Globus pallidus (tissue), 1 donor: Measurements from ENCODE around the gene PPP1R13B.

Experiments used
- DNase-seq: peaks from one replicate; pipeline ENCODE4 v3.0.0-alpha.2; 2015; ENCODE audit warnings: low spot score

PPP1R13B gene

GRCh38 chr14:103731916-103732867 lies 115.2 kb downstream of the PPP1R13B start:
- DNase-seq = no peak

- no peak for DNase-seq
Observed at GRCh38 chr14:103731481-103731880, 115.9 kb downstream of the PPP1R13B start.

- DNase-seq = no peak
Observed at GRCh38 chr14:103730490-103731035, 116.8 kb downstream of the PPP1R13B start.

GRCh38 chr14:103729496-103730448 lies 117.6 kb downstream of the PPP1R13B start:
- DNase-seq = no peak

GRCh38 chr14:103728721-103729120 lies 118.7 kb downstream of the PPP1R13B start:
- no peak for DNase-seq

GRCh38 chr14:103728141-103728540 lies 119.2 kb downstream of the PPP1R13B start:
- no peak for DNase-seq

GRCh38 chr14:103727313-103727980 lies 119.9 kb downstream of the PPP1R13B start:
- DNase-seq = no peak

- no peak for DNase-seq
Observed at GRCh38 chr14:103726474-103726873, 120.9 kb downstream of the PPP1R13B start.

GRCh38 chr14:103725739-103726395 lies 121.5 kb downstream of the PPP1R13B start:
- no peak for DNase-seq

GRCh38 chr14:103725001-103725682 lies 122.2 kb downstream of the PPP1R13B start:
- DNase-seq = no peak

GRCh38 chr14:103724116-103724515 lies 123.3 kb downstream of the PPP1R13B start:
- DNase-seq = no peak

- DNase-seq = no peak
Observed at GRCh38 chr14:103723748-103724081, 123.7 kb downstream of the PPP1R13B start.

GRCh38 chr14:103721334-103722120 lies 125.8 kb downstream of the PPP1R13B start:
- DNase-seq = no peak

GRCh38 chr14:103719751-103720150 lies 127.6 kb downstream of the PPP1R13B start:
- no peak for DNase-seq

- no peak for DNase-seq
Observed at GRCh38 chr14:103718572-103718971, 128.8 kb downstream of the PPP1R13B start.

- no peak for DNase-seq
Observed at GRCh38 chr14:103716899-103717411, 130.4 kb downstream of the PPP1R13B start.

- no peak for DNase-seq
Observed at GRCh38 chr14:103716091-103716801, 131.1 kb downstream of the PPP1R13B start.

GRCh38 chr14:103715052-103716000 lies 132.0 kb downstream of the PPP1R13B start, which contains the start of the genes XRCC3 and ZFYVE21:
Gene XRCC3, minus strand, starts transcription at chr14:103715451. Its CDS starts 4,364 bp downstream, at chr14:103711087.
Gene ZFYVE21, plus strand, starts transcription at chr14:103715810. Its CDS starts 32 bp downstream, at chr14:103715842.
- DNase-seq = peak; percentile 99
